Measurements from ENCODE around the gene MVB12B. TPM values are rescaled to one million over a fixed set of nuclear protein-coding genes. Genes with fewer than 3 reads are reported as not detected.

Gene MVB12B
- total RNA-seq, 2 experiments from 2014 or later = 14.3 to 15.3 TPM

- CTCF ChIA-PET = no interaction called here
- ATAC-seq (ENCODE audit: poor library complexity) = no peak
Observed at GRCh38 chr9:126454215-126454614, 127.6 kb downstream of the MVB12B start.

GRCh38 chr9:126454795-126455194, 128.2 kb downstream of the MVB12B start:
- Histone ChIP-seq H3K4me1 (ENCODE audit: insufficient read depth, low read length) (peaks cover 19% of the 10 kb centered on the region), H3K9me3 (ENCODE audit: control insufficient read depth in 1 of 2, insufficient read depth in 1 of 2, low read length in 2 of 2) (no peaks in the 10 kb centered on the region), H3K36me3 (ENCODE audit: insufficient read depth, low read length) (no peaks in the 10 kb centered on the region), H3K27me3 (ENCODE audit: control insufficient read depth in 1 of 2, insufficient read depth in 2 of 2, low read length in 2 of 2) (no peaks in the 10 kb centered on the region), H3K27ac (ENCODE audit: low read depth in 1 of 2, low read length in 2 of 2) (no peak overlapping the region), H3K4me3 (ENCODE audit: low read length) (no peak overlapping the region)
- ATAC-seq (ENCODE audit: poor library complexity) (no peak), DNase-seq (peak in 1 of 14 experiments; percentile 8)
- Mint-ChIP-seq H3K4me1 (ENCODE audit: low read depth) (peaks cover 7% of the 10 kb centered on the region), H3K9me3 (no peaks in the 10 kb centered on the region), H3K4me3 (no peak overlapping the region), H3K27me3 (no peaks in the 10 kb centered on the region), H3K27ac (no peak overlapping the region), H3K36me3 (ENCODE audit: low read depth) (no peaks in the 10 kb centered on the region)
- POLR2A ChIA-PET = no interaction called here
- no peak for TF ChIP-seq CTCF (IDR thresholded peaks at IDR 0.05)
- CTCF ChIA-PET = no interaction called here
- intact Hi-C loops (cut with DNase I, micrococcal nuclease) = no loop called here

More at GRCh38 chr9:126454215-126454614, 127.6 kb downstream of the MVB12B start:
- no peak overlapping the region for H3K27ac Mint-ChIP-seq
- H3K36me3 Mint-ChIP-seq (ENCODE audit: low read depth) = no peaks in the 10 kb centered on the region
- Histone ChIP-seq H3K9me3 (ENCODE audit: control insufficient read depth in 1 of 2, insufficient read depth in 1 of 2, low read length in 2 of 2) (no peaks in the 10 kb centered on the region), H3K27me3 (ENCODE audit: control insufficient read depth in 1 of 2, insufficient read depth in 2 of 2, low read length in 2 of 2) (no peaks in the 10 kb centered on the region), H3K27ac (ENCODE audit: low read depth in 1 of 2, low read length in 2 of 2) (no peak overlapping the region), H3K4me1 (ENCODE audit: insufficient read depth, low read length) (peaks cover 22% of the 10 kb centered on the region), H3K4me3 (ENCODE audit: low read length) (no peak overlapping the region), H3K36me3 (ENCODE audit: insufficient read depth, low read length) (no peaks in the 10 kb centered on the region)
- POLR2A ChIA-PET = no interaction called here
- TF ChIP-seq CTCF (IDR thresholded peaks at IDR 0.05) = no peak
- H3K27me3 Mint-ChIP-seq = no peaks in the 10 kb centered on the region
- intact Hi-C loops (cut with DNase I, micrococcal nuclease) = no loop called here
- H3K4me1 Mint-ChIP-seq (ENCODE audit: low read depth) = peaks cover 7% of the 10 kb centered on the region
- H3K4me3 Mint-ChIP-seq = no peak overlapping the region
- H3K9me3 Mint-ChIP-seq = no peaks in the 10 kb centered on the region
- peak in 1 of 14 experiments; percentile 5 for DNase-seq

GRCh38 chr9:126456441-126457174, 130.0 kb downstream of the MVB12B start:
- Histone ChIP-seq H3K4me1 (ENCODE audit: insufficient read depth, low read length) (peaks cover 10% of the 10 kb centered on the region), H3K4me3 (ENCODE audit: low read length) (no peak overlapping the region), H3K27ac (ENCODE audit: low read depth in 1 of 2, low read length in 2 of 2) (no peak overlapping the region), H3K27me3 (ENCODE audit: control insufficient read depth in 1 of 2, insufficient read depth in 2 of 2, low read length in 2 of 2) (no peaks in the 10 kb centered on the region), H3K36me3 (ENCODE audit: insufficient read depth, low read length) (no peaks in the 10 kb centered on the region), H3K9me3 (ENCODE audit: control insufficient read depth in 1 of 2, insufficient read depth in 1 of 2, low read length in 2 of 2) (no peaks in the 10 kb centered on the region)
- Mint-ChIP-seq H3K4me3 (no peak overlapping the region), H3K9me3 (no peaks in the 10 kb centered on the region), H3K4me1 (ENCODE audit: low read depth) (peaks cover 7% of the 10 kb centered on the region), H3K36me3 (ENCODE audit: low read depth) (no peaks in the 10 kb centered on the region), H3K27ac (no peak overlapping the region), H3K27me3 (no peaks in the 10 kb centered on the region)
- POLR2A ChIA-PET = no interaction called here
- intact Hi-C loops (cut with DNase I, micrococcal nuclease) = no loop called here
- TF ChIP-seq CTCF (IDR thresholded peaks at IDR 0.05) = no peak
- DNase-seq = peak in 1 of 14 experiments; percentile 16
- CTCF ChIA-PET = no interaction called here
- no peak for ATAC-seq (ENCODE audit: poor library complexity)

Measured in CD4-positive, alpha-beta T cell (primary cell).